CD4-positive, alpha-beta memory T cell (primary cell): ENCODE results near the gene ERC1. TPM values are rescaled to one million over a fixed set of nuclear protein-coding genes. Genes with fewer than 3 reads are reported as not detected.
"Not testable (repeated sequence)": the region's sequence is repeated elsewhere in the genome, so short reads cannot be mapped to it uniquely, and the experiment has no call there.

ENCODE experiments used
- CTCF ChIA-PET: fragments of 350-600 bp; sonication (Branson Sonifier 250); formaldehyde crosslinking; loops from one replicate; lab custom pipeline; 2021; ENCODE audit warnings: inconsistent platforms; ENCODE audit not compliant: partially characterized antibody; lab: Charles Lee
- POLR2A ChIA-PET: fragments of 350-600 bp; sonication (Branson Sonifier 250); formaldehyde crosslinking; loops from one replicate; lab custom pipeline; 2021; ENCODE audit not compliant: partially characterized antibody; lab: Charles Lee
- DNase-seq, 5 donors: peaks; one replicate each; pipeline versions ENCODE4 v3.0.0 to v3.0.0-alpha.2; 2020 to 2022; ENCODE audit warnings: mixed read lengths in 1 of 5
- H3K27ac ChIP-seq: one replicate; pipeline ENCODE4 v1.7.0; 2013; ENCODE audit warnings: low read depth, low read length
- H3K27me3 ChIP-seq: 2 replicates; pipeline ENCODE4 v1.7.0; 2013; ENCODE audit warnings: mild to moderate bottlenecking, low read length, moderate library complexity; ENCODE audit not compliant: insufficient read depth
- H3K36me3 ChIP-seq: 2 replicates; pipeline ENCODE4 v1.7.0; 2013; ENCODE audit warnings: mild to moderate bottlenecking, low read length, moderate library complexity; ENCODE audit not compliant: insufficient read depth
- H3K4me1 ChIP-seq: 2 replicates; pipeline ENCODE4 v1.7.0; 2013; ENCODE audit warnings: mild to moderate bottlenecking, low read length, moderate library complexity; ENCODE audit not compliant: insufficient read depth
- H3K4me3 ChIP-seq, 2 donors: one replicate each; pipeline ENCODE4 v1.7.0; 2013; ENCODE audit warnings: low read length in 2 of 2, mild to moderate bottlenecking in 1 of 2
- H3K9me3 ChIP-seq, 2 donors: one replicate each; pipeline ENCODE4 v1.7.0; 2013; ENCODE audit warnings: low read length in 2 of 2, control low read depth in 1 of 2; ENCODE audit not compliant: control insufficient read depth in 1 of 2
- H3K27ac Mint-ChIP-seq, 7 donors: one replicate each; pipeline ENCODE4 v1.8.0; 2020 to 2021; ENCODE audit warnings: mixed read lengths in 7 of 7, mild to moderate bottlenecking in 6 of 7, inconsistent platforms in 3 of 7, moderate library complexity in 3 of 7
- H3K27me3 Mint-ChIP-seq, 2 donors: one replicate each; pipeline ENCODE4 v1.8.0; 2020 to 2021; ENCODE audit warnings: mixed read lengths in 2 of 2
- H3K36me3 Mint-ChIP-seq, 2 donors: one replicate each; pipeline ENCODE4 v1.8.0; 2020 to 2021; ENCODE audit warnings: mixed read lengths in 2 of 2, inconsistent platforms in 1 of 2, mild to moderate bottlenecking in 1 of 2
- H3K4me1 Mint-ChIP-seq, 4 donors: one replicate each; pipeline ENCODE4 v1.8.0; 2020 to 2021; ENCODE audit warnings: mixed read lengths in 4 of 4, mild to moderate bottlenecking in 1 of 4
- H3K4me3 Mint-ChIP-seq, 8 donors: one replicate each; pipeline ENCODE4 v1.8.0; 2020 to 2021; ENCODE audit warnings: mixed read lengths in 8 of 8, mild to moderate bottlenecking in 7 of 8, moderate library complexity in 6 of 8, inconsistent platforms in 3 of 8
- H3K9me3 Mint-ChIP-seq, 8 donors: one replicate each; pipeline ENCODE4 v1.8.0; 2020 to 2021; ENCODE audit warnings: mixed read lengths in 8 of 8, mild to moderate bottlenecking in 5 of 8, inconsistent platforms in 3 of 8, moderate library complexity in 1 of 8
- intact Hi-C: fragments of 100-400 bp; cut with micrococcal nuclease; formaldehyde crosslinking; loops from one replicate; pipeline ENCODE4 v1.15.1; 2023
- polyA plus RNA-seq, 2 donors: library from polyadenylated mRNA; unstranded; fragments of 300-500 nt; fragmentation: Illumina TruSeq; gene quantifications; one replicate each; pipeline ENCODE4 v1.2.3, GENCODE V29; 2021
- total RNA-seq, 2 experiments: library from RNA; stranded (reverse); gene quantifications; one replicate each; pipeline ENCODE4 v1.2.3, GENCODE V29; 2021

ERC1 gene
- total and polyA plus RNA-seq, 4 experiments from 2014 or later: 4.0 to 41.7 (median 28.7) TPM

DNA sequence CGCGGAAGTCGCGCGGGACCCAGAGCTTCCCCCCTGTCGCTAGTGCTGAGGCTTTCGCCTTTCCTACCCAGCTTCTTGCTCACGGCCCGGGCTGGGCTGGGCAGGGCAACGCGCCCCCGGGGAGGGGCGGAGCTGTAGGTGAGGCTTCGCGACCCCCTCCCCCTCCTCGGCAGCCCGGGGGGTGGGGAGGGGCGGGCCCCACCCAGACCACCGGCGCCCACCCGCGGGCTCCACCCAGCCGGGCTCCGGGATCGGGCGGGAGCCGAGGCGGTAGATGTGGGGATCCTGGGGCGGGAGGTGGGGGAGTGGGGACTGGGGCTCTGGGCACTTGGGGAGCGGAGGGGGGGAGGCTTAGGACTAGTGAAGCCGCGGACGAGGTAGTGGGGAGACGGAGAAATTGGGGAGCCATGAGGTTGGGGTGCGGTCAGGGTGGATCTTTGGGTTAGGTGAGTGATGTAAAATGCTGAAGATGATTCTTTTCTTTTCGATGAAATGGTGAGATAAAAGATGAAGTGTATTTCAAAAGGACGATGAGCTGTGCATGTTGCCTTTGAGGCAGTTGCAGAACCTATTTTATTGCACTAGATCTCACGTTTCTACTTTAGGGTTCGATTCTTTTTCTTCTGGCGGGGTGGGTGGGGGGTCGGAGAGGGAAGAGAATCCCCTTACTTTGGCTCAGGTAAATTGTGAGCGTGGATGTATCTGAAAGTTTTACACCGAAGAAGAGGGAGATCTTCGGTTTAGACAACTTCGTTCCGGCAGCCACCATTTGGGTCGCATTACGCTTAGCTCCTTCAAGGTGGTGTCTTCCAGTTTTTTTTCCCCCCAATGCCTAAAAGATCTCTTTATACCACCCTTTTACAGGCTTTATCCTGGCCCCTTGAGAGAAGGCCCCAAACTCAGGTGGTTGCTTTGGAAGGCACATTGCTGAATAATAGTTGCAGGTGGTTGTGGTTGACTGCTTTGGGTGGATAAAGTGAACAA, 619 bp downstream of the ERC1 start:
- H3K9me3 Mint-ChIP-seq: peaks cover 0 to 2% (median 0%) of the 10 kb centered on the region in 8 donors
- H3K27me3 Mint-ChIP-seq: no peaks in the 10 kb centered on the region
- peaks cover 31% of the 10 kb centered on the region for H3K4me1 ChIP-seq
- no peaks in the 10 kb centered on the region for H3K9me3 ChIP-seq
- H3K4me1 Mint-ChIP-seq: peaks cover 28 to 46% (median 41%) of the 10 kb centered on the region in 4 donors
- peaks cover 0 to 4% of the 10 kb centered on the region in 2 donors for H3K36me3 Mint-ChIP-seq
- intact Hi-C loops: loop anchor here (1.0 to 5.0 kb wide), 2 partner anchors 42 to 601 kb away; partner anchors contain the start of genes FBXL14 and RAD52
- no peaks in the 10 kb centered on the region for H3K27me3 ChIP-seq
- ChIA-PET CTCF (interaction anchor here (0.6 to 2.6 kb wide), 6 partner anchors 10 to 614 kb away, joined by 3 to 11 read pairs (median 3); no protein-coding TSS in a partner anchor), POLR2A (interaction anchor here (1.0 to 3.1 kb wide), 7 partner anchors 10 to 602 kb away, joined by 3 to 32 read pairs (median 3); partner anchors contain the start of genes FBXL14, RAD52 and WNK1)
- DNase-seq: peak in 3 of 5 donors; percentile 3 to 58 (median 42)
- H3K4me3 ChIP-seq: peak overlapping the region; percentile 33 to 59
- H3K36me3 ChIP-seq: no peaks in the 10 kb centered on the region
- peak overlapping the region; percentile 92 to 100 (median 98) for H3K4me3 Mint-ChIP-seq
- H3K27ac Mint-ChIP-seq: peak overlapping the region; percentile 89 to 99 (median 98)
- peak overlapping the region; percentile 69 for H3K27ac ChIP-seq

GRCh38 chr12:992647-993046, 1.6 kb downstream of the ERC1 start:
- CTCF ChIA-PET: interaction anchor here (0.6 to 2.6 kb wide), 2 partner anchors 9 to 100 kb away, joined by 3 to 11 read pairs; no protein-coding TSS in a partner anchor
- intact Hi-C loops: loop anchor here (5.0 kb wide), 1 partner anchor 600 kb away; the partner anchor contains the start of gene FBXL14
- POLR2A ChIA-PET: interaction anchor here (3.0 to 3.1 kb wide), 2 partner anchors 44 to 601 kb away, joined by 15 to 32 read pairs; partner anchors contain the start of genes FBXL14 and RAD52
- H3K4me3 ChIP-seq: no peak overlapping the region
- H3K4me1 Mint-ChIP-seq: peaks cover 31 to 54% (median 46%) of the 10 kb centered on the region in 4 donors
- no peaks in the 10 kb centered on the region for H3K36me3 ChIP-seq
- H3K4me3 Mint-ChIP-seq: peak overlapping the region; percentile 59 to 99 (median 98)
- peak overlapping the region in 5 of 7 donors; percentile 17 to 99 (median 97) for H3K27ac Mint-ChIP-seq
- H3K27me3 Mint-ChIP-seq: no peaks in the 10 kb centered on the region
- no peaks in the 10 kb centered on the region for H3K27me3 ChIP-seq
- no peak overlapping the region for H3K27ac ChIP-seq
- H3K36me3 Mint-ChIP-seq: peaks cover 0 to 4% of the 10 kb centered on the region in 2 donors
- H3K4me1 ChIP-seq: peaks cover 31% of the 10 kb centered on the region
- peaks cover 0 to 2% (median 0%) of the 10 kb centered on the region in 8 donors for H3K9me3 Mint-ChIP-seq
- no peaks in the 10 kb centered on the region for H3K9me3 ChIP-seq
- no peak for DNase-seq

- no peaks in the 10 kb centered on the region for H3K9me3 Mint-ChIP-seq
- H3K27me3 Mint-ChIP-seq: no peaks in the 10 kb centered on the region
- H3K27me3 ChIP-seq: no peaks in the 10 kb centered on the region
- H3K27ac Mint-ChIP-seq: no peak overlapping the region
- no peaks in the 10 kb centered on the region for H3K9me3 ChIP-seq
- CTCF ChIA-PET: no interaction called here
- no peak overlapping the region for H3K4me3 ChIP-seq
- H3K36me3 Mint-ChIP-seq: peaks cover 4 to 5% of the 10 kb centered on the region in 2 donors
- peaks cover 10% of the 10 kb centered on the region for H3K4me1 ChIP-seq
- no peak overlapping the region for H3K27ac ChIP-seq
- intact Hi-C loops: no loop called here
- POLR2A ChIA-PET: interaction anchor here (0.8 kb wide), 1 partner anchor 47 kb away, joined by 3 read pairs; no protein-coding TSS in a partner anchor
- DNase-seq: no peak
- H3K36me3 ChIP-seq: no peaks in the 10 kb centered on the region
- peaks cover 16 to 34% (median 33%) of the 10 kb centered on the region in 4 donors for H3K4me1 Mint-ChIP-seq
- no peak overlapping the region for H3K4me3 Mint-ChIP-seq
These were observed 5.9 kb downstream of the ERC1 start for GRCh38 chr12:996881-997280.

- Mint-ChIP-seq H3K27me3 (no peaks in the 10 kb centered on the region), H3K36me3 (peaks cover 6 to 8% of the 10 kb centered on the region in 2 donors), H3K27ac (peak overlapping the region in 3 of 7 donors; percentile 8 to 23 (median 10)), H3K4me3 (no peak overlapping the region), H3K4me1 (peaks cover 12 to 28% (median 26%) of the 10 kb centered on the region in 4 donors), H3K9me3 (no peaks in the 10 kb centered on the region)
- no peak for DNase-seq
- no peaks in the 10 kb centered on the region for H3K9me3 ChIP-seq
- H3K27ac ChIP-seq: no peak overlapping the region
- intact Hi-C loops: no loop called here
- peaks cover 4% of the 10 kb centered on the region for H3K4me1 ChIP-seq
- H3K4me3 ChIP-seq: no peak overlapping the region
- POLR2A ChIA-PET: interaction anchor here (0.8 kb wide), 1 partner anchor 48 kb away, joined by 3 read pairs; no protein-coding TSS in a partner anchor
- no peaks in the 10 kb centered on the region for H3K36me3 ChIP-seq
- CTCF ChIA-PET: no interaction called here
- no peaks in the 10 kb centered on the region for H3K27me3 ChIP-seq
These were observed 6.5 kb downstream of the ERC1 start for GRCh38 chr12:997505-997904.

DNA sequence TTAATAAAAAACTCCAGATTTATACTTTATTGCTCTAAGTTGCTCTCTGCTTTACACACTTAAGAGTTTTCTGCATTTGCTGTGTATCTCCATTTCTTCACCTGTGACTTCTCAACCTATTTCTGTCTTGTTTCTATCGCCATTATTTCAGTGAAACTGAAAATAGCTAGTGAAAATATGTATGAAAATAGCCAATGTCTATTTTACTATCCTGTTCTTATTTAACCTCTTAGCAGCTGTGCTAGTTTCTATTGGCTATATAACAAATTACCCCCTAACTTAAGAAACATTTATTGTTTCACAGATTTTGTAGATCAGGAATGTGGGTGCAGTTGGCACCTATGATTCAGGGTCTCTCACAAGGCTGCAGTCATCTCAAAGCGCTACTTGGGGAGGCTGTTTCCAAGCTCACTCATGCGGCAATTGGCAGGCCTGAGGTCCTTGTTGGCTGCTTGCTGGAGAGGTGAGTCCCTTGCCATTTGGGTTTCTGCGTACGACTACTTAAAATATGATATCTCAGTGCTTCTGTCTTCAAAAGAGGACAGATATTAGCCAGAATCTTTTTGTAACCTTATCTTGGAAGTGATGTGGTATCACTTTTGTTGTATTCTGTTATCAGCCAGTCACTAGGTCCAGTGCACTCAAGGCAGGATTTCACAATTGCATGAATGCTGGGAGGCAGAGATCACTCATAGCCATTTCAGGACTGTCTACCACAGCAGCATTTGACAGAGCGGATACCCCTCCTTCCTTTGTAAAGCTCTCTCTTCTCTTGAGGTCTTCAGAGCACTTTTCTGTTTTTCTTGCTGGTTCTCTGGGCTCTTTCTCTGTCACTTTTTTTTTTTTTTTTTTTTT, 7.2 kb downstream of the ERC1 start:
- DNase-seq: no peak
- CTCF ChIA-PET: no interaction called here
- POLR2A ChIA-PET: no interaction called here
- intact Hi-C loops: no loop called here
- Mint-ChIP-seq H3K4me1 (peaks cover 9 to 25% (median 22%) of the 10 kb centered on the region in 4 donors), H3K27me3 (no peaks in the 10 kb centered on the region), H3K36me3 (peaks cover 6 to 9% of the 10 kb centered on the region in 2 donors), H3K9me3 (no peaks in the 10 kb centered on the region), H3K27ac (peak overlapping the region in 1 of 7 donors; percentile 79), H3K4me3 (no peak overlapping the region)
- H3K27ac ChIP-seq: no peak overlapping the region
- H3K4me1 ChIP-seq: no peaks in the 10 kb centered on the region
- no peaks in the 10 kb centered on the region for H3K9me3 ChIP-seq
- H3K4me3 ChIP-seq: no peak overlapping the region
- H3K36me3 ChIP-seq: no peaks in the 10 kb centered on the region
- no peaks in the 10 kb centered on the region for H3K27me3 ChIP-seq

GRCh38 chr12:999736-1000135, 8.7 kb downstream of the ERC1 start:
- POLR2A ChIA-PET, H3K9me3 ChIP-seq, DNase-seq, H3K27ac Mint-ChIP-seq, H3K4me1 ChIP-seq, H3K27me3 ChIP-seq, H3K36me3 ChIP-seq, H3K4me3 ChIP-seq, H3K4me3 Mint-ChIP-seq, CTCF ChIA-PET, H3K27me3 Mint-ChIP-seq, H3K9me3 Mint-ChIP-seq, H3K27ac ChIP-seq, intact Hi-C loops: not testable (repeated sequence)
- Mint-ChIP-seq H3K36me3 (peaks cover 9 to 12% of the 10 kb centered on the region in 2 donors), H3K4me1 (peaks cover 11 to 32% (median 23%) of the 10 kb centered on the region in 4 donors)
